Coronary artery (tissue), 2 donors: Measurements from ENCODE around the gene LBH.

Experiments
- DNase-seq: peaks from one replicate; pipeline ENCODE4 v3.0.0-alpha.2; 2017; ENCODE audit warnings: low spot score
- H3K27ac ChIP-seq, 2 donors: fragments of 200-600 bp; sonication (generic); one replicate each; pipeline ENCODE4 v1.5.1; 2016 to 2019
- H3K4me3 ChIP-seq: fragments of 200-600 bp; sonication (generic); 2 replicates; pipeline ENCODE4 v1.5.1; 2016; ENCODE audit warnings: mild to moderate bottlenecking, moderate library complexity
- TF ChIP-seq, protein P1 (sequence below): fragments of 200-600 bp; sonication (generic); IDR thresholded peaks from one replicate; pipeline ENCODE4 v1.5.1; 2019; ENCODE audit warnings: antibody characterized with exemption

Gene LBH

DNA sequence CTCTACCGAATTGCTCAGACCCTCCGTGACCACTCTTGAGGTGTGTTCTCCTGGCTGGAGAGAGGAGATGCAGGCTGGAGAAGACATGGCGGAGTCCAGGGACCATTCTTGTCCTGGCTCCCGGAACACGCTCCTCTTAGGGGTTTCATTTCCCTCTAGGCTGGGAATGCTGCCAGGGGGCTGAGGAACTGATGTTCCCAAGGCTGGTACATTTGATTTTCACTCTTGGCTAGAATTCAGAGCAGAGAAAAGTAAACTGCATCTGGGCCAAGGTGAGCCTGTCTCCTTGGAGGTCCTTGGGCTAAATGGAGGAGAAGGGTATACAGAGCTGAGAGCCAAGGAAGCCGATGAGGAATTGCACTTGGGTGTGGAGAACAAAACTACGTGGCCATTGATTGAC lies 28.2 kb upstream of the LBH start:
- TF ChIP-seq, protein P1, sequence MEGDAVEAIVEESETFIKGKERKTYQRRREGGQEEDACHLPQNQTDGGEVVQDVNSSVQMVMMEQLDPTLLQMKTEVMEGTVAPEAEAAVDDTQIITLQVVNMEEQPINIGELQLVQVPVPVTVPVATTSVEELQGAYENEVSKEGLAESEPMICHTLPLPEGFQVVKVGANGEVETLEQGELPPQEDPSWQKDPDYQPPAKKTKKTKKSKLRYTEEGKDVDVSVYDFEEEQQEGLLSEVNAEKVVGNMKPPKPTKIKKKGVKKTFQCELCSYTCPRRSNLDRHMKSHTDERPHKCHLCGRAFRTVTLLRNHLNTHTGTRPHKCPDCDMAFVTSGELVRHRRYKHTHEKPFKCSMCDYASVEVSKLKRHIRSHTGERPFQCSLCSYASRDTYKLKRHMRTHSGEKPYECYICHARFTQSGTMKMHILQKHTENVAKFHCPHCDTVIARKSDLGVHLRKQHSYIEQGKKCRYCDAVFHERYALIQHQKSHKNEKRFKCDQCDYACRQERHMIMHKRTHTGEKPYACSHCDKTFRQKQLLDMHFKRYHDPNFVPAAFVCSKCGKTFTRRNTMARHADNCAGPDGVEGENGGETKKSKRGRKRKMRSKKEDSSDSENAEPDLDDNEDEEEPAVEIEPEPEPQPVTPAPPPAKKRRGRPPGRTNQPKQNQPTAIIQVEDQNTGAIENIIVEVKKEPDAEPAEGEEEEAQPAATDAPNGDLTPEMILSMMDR: no peak
- no peak for DNase-seq
- H3K4me3 ChIP-seq: no peak overlapping the region
- H3K27ac ChIP-seq: no peak overlapping the region

DNA sequence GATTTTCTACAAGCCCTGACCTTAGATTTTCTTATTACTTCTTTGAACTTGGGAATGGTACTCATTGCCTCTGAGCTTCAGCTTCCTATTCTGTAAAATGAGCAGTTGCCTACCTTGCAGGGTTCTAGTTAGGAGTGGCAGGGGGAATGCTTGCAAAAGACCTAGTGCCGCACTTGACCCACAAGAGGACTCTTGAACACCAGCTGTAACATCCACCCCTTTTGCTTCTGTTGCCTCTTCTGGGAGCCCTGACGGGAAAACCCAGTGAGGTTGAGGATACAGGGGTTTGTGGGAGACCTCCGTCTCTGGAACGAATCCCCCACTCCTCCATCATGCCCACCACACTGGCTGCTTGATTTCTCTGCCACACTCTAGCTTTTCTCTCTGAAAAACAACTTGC lies 27.1 kb upstream of the LBH start:
- H3K27ac ChIP-seq: no peak overlapping the region
- no peak for DNase-seq
- no peak overlapping the region for H3K4me3 ChIP-seq
- TF ChIP-seq, protein P1: no peak

DNA sequence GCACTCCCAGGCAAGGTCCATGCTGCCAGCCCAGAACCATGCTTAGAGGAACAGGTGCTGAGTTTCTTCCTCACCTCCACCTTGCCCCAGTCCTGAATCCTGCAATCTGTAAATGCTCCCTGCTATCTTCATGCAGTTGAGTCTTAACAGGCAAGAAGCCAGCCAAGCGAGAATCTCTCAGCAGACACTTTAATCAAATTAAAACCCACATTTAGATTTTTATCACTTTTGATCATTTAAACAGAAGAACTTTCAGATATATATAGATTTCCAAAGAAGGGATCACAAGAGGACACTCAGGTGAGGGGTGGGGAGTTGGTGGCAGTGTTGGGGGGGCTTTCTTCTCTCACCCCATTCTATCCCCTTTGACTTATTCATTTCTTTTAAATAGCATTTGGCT lies 25.9 kb upstream of the LBH start:
- TF ChIP-seq, protein P1: no peak
- H3K27ac ChIP-seq: no peak overlapping the region

DNA sequence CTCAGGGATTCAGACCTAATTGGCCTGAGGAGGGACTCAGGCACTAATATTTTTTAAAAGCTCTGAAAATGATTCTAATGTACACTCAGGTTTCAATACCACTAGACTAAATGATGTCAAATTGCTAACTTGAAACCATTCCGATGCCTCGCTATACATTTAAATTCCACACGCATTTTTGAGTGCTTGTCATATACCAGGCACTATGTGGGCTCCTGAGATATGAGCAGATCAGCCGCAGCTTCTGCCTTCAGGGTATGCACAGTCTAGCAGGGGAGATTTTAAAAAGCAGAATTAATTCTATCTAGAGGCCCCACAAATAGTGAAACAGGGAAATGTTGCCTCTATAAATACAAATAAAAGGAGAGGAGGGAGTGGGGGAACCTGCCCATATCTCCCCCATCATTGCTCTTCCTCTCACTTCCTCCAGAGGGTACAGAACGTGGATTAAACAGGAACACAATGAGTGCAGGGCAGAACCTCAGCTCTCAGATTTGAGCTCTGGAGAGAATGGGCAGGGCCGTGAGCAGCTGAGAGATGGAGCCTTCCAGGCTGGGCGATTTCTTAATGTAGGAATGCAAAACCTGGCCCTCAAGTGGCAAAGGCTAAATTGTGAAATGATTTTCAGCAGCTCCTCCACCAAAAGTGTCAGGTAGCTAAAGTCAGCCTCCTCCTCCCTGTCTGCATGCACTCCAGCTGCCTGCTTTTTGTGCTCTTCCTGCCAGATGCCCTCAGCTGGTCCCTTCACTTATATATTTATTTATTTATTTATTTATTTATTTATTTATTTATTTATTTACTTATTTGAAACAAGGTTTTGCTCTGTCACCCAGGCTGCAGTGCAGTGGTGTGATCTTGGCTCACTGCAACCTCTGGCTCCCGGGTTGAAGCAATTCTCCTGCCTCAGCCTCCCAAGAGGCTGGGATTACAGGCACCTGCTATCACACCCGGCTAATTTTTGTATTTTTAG lies 24.6 kb upstream of the LBH start:
- TF ChIP-seq, protein P1: no peak
- DNase-seq: no peak
- no peak overlapping the region for H3K4me3 ChIP-seq

More for the DNA sequence above, 25.9 kb upstream of the LBH start:
- no peak overlapping the region for H3K4me3 ChIP-seq
- DNase-seq: no peak

DNA sequence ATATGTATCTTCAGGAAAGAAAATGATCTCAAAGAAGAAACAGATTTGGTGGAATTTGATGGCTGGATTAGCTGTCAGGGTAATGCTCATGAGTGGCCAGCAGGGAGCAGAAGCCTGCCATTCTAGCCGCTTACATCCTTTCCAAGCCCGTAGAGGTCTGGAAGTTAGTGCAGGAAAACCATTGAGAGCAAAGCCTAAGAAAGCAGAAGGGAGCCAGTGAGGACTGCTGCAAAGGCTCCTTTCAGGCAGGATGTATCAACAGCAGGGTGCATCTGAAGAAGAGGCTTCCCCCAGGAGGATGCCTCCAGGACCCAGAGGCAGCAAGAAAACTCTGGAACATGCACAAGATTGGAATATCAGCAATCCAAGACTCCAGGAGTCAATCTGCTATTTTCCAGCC lies 22.9 kb upstream of the LBH start:
- DNase-seq: no peak
- TF ChIP-seq, protein P1: peak; percentile 75
- H3K27ac ChIP-seq: no peak overlapping the region
- no peak overlapping the region for H3K4me3 ChIP-seq

More for the DNA sequence above, 24.6 kb upstream of the LBH start:
- H3K27ac ChIP-seq: no peak overlapping the region

DNA sequence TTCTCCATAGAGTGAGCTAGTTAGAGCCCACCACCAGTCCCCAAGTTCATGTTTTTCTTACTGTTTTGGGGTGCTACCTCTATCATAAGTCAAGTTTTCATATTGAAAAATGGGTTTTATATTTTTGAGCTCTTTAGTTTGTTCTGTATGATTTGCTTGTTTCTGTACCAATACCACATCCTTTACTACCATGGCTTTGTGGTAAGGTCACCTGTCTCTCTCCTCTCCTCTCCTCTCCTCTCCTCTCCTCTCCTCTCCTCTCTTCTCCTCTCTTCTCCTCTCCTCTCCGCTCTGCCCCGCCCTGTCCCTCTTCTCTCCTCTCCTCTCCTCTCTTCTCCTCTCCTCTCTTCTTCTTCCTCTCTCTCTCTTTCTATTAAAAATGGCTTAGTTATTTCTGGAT lies 22.1 kb upstream of the LBH start:
- Histone ChIP-seq H3K4me3 (no peak overlapping the region), H3K27ac (no peak overlapping the region)
- TF ChIP-seq, protein P1: no peak
- no peak for DNase-seq

DNA sequence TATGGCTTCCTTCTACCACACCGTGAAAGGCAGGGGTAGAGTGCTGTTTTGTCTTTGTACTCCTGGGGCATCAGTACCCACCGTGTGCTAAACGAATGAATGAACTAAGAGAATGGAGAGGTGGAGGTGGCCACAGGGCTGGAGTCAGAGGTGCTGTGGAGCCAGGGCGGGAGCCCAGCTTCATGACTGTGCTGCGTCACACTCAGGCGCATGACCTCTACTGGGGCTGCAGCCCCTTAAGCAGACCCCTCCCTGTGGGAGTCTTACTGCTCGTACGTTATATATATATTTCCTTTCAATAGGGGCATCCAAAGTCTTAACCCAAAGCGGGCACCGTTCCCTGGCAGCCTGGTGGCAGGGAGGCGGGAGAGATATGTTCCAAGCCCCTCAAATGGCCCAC lies 18.0 kb upstream of the LBH start:
- no peak overlapping the region for H3K4me3 ChIP-seq
- TF ChIP-seq, protein P1: no peak
- peak; percentile 56 for DNase-seq
- H3K27ac ChIP-seq: no peak overlapping the region
